Astrocyte (in vitro differentiated cells and primary cell): Measurements from ENCODE around the gene ST3GAL2. TPM values are rescaled to one million over a fixed set of nuclear protein-coding genes. Genes with fewer than 3 reads are reported as not detected.

Experiments used
- DNase-seq: peaks from one replicate; pipeline ENCODE4 v3.0.0-alpha.2; 2010; ENCODE audit warnings: low read depth
- FAIRE-seq: peaks from 2 replicates; lab custom pipeline; 2011; peaks lifted over from hg19 to GRCh38; lab: Jason Lieb, UNC
- H2AFZ ChIP-seq: 2 replicates; pipeline ENCODE4 v1.6.0; 2012; ENCODE audit warnings: low read depth, low read length, inconsistent platforms
- H3K27ac ChIP-seq: 2 replicates; pipeline ENCODE4 v1.5.1; 2011; ENCODE audit warnings: low read depth, low read length, inconsistent platforms
- H3K27me3 ChIP-seq: 2 replicates; pipeline ENCODE4 v1.6.0; 2011; ENCODE audit warnings: low read length, inconsistent platforms; ENCODE audit not compliant: insufficient read depth
- H3K36me3 ChIP-seq: 2 replicates; pipeline ENCODE4 v1.5.1; 2011; ENCODE audit warnings: low read length, inconsistent platforms; ENCODE audit not compliant: insufficient read depth
- H3K4me1 ChIP-seq: 2 replicates; pipeline ENCODE4 v1.5.1; 2011; ENCODE audit warnings: low read length, inconsistent platforms; ENCODE audit not compliant: insufficient read depth
- H3K4me2 ChIP-seq: 2 replicates; pipeline ENCODE4 v1.6.0; 2012; ENCODE audit warnings: low read length, inconsistent platforms
- H3K4me3 ChIP-seq: 2 replicates; pipeline ENCODE4 v1.5.1; 2011; ENCODE audit warnings: low read depth, mild to moderate bottlenecking, low read length, inconsistent platforms; ENCODE audit not compliant: insufficient read depth
- H3K79me2 ChIP-seq: 2 replicates; pipeline ENCODE4 v1.6.0; 2012; ENCODE audit warnings: mild to moderate bottlenecking, low read length, inconsistent platforms; ENCODE audit not compliant: insufficient read depth
- H3K9ac ChIP-seq: 2 replicates; pipeline ENCODE4 v1.6.0; 2012; ENCODE audit warnings: mild to moderate bottlenecking, low read length, inconsistent platforms
- H3K9me3 ChIP-seq: 2 replicates; pipeline ENCODE4 v1.5.1; 2012; ENCODE audit warnings: low read depth, mild to moderate bottlenecking, low read length, inconsistent platforms; ENCODE audit not compliant: insufficient read depth
- H4K20me1 ChIP-seq: 2 replicates; pipeline ENCODE4 v1.6.0; 2012; ENCODE audit warnings: low read length, inconsistent platforms; ENCODE audit not compliant: insufficient read depth
- H3K27ac Mint-ChIP-seq: one replicate; pipeline ENCODE4 v1.8.0; 2021; ENCODE audit warnings: mild to moderate bottlenecking, mixed read lengths; ENCODE audit not compliant: unreplicated experiment
- H3K27me3 Mint-ChIP-seq: one replicate; pipeline ENCODE4 v1.8.0; 2021; ENCODE audit warnings: low read depth, mixed read lengths; ENCODE audit not compliant: unreplicated experiment
- H3K36me3 Mint-ChIP-seq: one replicate; pipeline ENCODE4 v1.8.0; 2021; ENCODE audit warnings: low read depth, mixed read lengths; ENCODE audit not compliant: unreplicated experiment
- H3K4me1 Mint-ChIP-seq: one replicate; pipeline ENCODE4 v1.8.0; 2021; ENCODE audit warnings: low read depth, mixed read lengths; ENCODE audit not compliant: unreplicated experiment
- H3K4me3 Mint-ChIP-seq: one replicate; pipeline ENCODE4 v1.8.0; 2021; ENCODE audit warnings: mild to moderate bottlenecking, moderate library complexity, mixed read lengths; ENCODE audit not compliant: unreplicated experiment
- H3K9me3 Mint-ChIP-seq: one replicate; pipeline ENCODE4 v1.8.0; 2021; ENCODE audit warnings: mild to moderate bottlenecking, mixed read lengths; ENCODE audit not compliant: unreplicated experiment
- EZH2 ChIP-seq: IDR thresholded peaks from 2 replicates; pipeline ENCODE4 v1.6.1; 2012; ENCODE audit warnings: mild to moderate bottlenecking, low read length, inconsistent platforms; ENCODE audit not compliant: insufficient read depth
- total RNA-seq: library from RNA; stranded (reverse); gene quantifications from 2 replicates; pipeline ENCODE4 v1.2.1, GENCODE V29; 2021
- TF ChIP-seq, protein P1 (sequence below): IDR thresholded peaks from 2 replicates; pipeline ENCODE4 v1.5.1; 2011; ENCODE audit warnings: low read depth, mild to moderate bottlenecking, inconsistent platforms, low read length, moderate library complexity; ENCODE audit not compliant: insufficient read depth

Gene ST3GAL2
- total RNA-seq, 1 donor from 2014 or later: 108 TPM

DNA sequence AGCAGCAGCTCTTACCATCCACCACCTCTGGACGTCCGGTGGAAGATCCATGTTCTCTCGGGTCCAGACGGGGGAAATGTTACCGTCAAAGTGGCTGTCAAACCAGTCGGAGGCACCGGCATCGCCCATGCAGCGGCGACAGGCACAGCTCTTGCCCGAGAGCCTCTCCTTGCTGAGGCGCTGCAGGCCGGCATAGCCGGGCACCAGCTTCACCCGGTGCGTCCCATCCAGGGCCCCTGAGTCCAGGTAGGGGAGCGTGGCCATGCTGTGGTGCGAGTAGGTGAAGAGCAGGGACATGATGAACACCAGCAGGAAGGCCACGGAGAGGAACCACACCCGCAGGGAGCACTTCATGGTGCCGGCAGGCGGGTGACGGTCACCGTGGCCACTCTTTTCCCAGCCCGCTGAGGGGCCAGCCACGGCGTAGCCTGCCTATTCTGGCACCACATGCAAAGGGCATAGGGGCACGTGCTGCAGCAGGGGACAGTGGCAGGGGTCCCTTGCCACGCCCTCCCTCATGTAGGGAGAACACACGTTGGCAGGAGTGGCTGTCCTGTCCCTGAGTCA is 40.6 kb downstream of the ST3GAL2 start:
- Histone ChIP-seq H3K4me3 (no peak overlapping the region), H3K27ac (no peak overlapping the region), H3K79me2 (peaks cover 42% of the 10 kb centered on the region), H3K36me3 (no peaks in the 10 kb centered on the region), H3K4me2 (no peak overlapping the region), H4K20me1 (peaks cover 73% of the 10 kb centered on the region), H3K4me1 (no peaks in the 10 kb centered on the region), H3K9me3 (no peaks in the 10 kb centered on the region), H3K9ac (no peak overlapping the region), H3K27me3 (no peaks in the 10 kb centered on the region), H2AFZ (no peak overlapping the region)
- H3K9me3 Mint-ChIP-seq: no peaks in the 10 kb centered on the region
- DNase-seq (no peak), FAIRE-seq (no peak)
- H3K4me1 Mint-ChIP-seq: peaks cover 13% of the 10 kb centered on the region
- TF ChIP-seq, protein P1, sequence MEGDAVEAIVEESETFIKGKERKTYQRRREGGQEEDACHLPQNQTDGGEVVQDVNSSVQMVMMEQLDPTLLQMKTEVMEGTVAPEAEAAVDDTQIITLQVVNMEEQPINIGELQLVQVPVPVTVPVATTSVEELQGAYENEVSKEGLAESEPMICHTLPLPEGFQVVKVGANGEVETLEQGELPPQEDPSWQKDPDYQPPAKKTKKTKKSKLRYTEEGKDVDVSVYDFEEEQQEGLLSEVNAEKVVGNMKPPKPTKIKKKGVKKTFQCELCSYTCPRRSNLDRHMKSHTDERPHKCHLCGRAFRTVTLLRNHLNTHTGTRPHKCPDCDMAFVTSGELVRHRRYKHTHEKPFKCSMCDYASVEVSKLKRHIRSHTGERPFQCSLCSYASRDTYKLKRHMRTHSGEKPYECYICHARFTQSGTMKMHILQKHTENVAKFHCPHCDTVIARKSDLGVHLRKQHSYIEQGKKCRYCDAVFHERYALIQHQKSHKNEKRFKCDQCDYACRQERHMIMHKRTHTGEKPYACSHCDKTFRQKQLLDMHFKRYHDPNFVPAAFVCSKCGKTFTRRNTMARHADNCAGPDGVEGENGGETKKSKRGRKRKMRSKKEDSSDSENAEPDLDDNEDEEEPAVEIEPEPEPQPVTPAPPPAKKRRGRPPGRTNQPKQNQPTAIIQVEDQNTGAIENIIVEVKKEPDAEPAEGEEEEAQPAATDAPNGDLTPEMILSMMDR: no peak
- TF ChIP-seq EZH2: no peak
- H3K27ac Mint-ChIP-seq: no peak overlapping the region
- H3K4me3 Mint-ChIP-seq: no peak overlapping the region
- H3K27me3 Mint-ChIP-seq: no peaks in the 10 kb centered on the region
- H3K36me3 Mint-ChIP-seq: peaks cover 17% of the 10 kb centered on the region

DNA sequence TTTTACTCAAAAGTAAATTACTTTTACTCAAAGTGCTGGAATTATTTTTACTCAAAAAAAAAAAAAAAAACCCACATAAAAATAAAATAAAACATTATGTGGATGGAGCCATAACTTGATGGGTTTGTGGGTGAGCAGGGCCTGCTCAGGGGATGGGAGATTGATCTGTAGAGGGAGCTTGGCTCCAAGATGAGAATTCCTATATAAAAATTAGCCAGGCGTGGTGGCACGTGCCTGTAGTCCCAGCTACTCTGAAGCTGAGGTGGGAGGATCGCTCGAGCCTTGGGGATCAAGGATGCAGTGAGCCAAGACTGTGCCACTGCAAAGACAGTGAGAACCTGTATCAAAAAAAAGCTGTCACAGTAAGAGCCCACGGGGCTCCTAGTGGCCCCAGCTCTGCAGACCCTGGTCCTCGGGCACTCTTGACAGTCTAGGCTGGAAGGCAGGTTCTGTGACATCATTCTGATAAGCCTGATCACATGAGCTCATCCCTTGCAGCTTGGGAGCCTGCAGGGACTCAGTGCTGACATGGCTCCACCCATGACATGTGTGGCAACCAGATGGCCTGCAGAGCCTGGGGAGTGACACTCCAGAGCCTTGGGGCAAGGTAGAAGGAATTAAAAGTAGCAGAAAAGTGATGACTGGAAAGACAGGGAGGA is 42.5 kb downstream of the ST3GAL2 start:
- Histone ChIP-seq H2AFZ (no peak overlapping the region), H3K27ac (no peak overlapping the region), H3K4me1 (peaks cover 7% of the 10 kb centered on the region), H3K9ac (no peak overlapping the region), H3K4me3 (no peak overlapping the region), H4K20me1 (peaks cover 72% of the 10 kb centered on the region), H3K27me3 (no peaks in the 10 kb centered on the region), H3K9me3 (no peaks in the 10 kb centered on the region), H3K79me2 (peaks cover 30% of the 10 kb centered on the region), H3K4me2 (no peak overlapping the region), H3K36me3 (no peaks in the 10 kb centered on the region)
- DNase-seq: no peak
- H3K9me3 Mint-ChIP-seq: no peaks in the 10 kb centered on the region
- H3K4me3 Mint-ChIP-seq: no peak overlapping the region
- no peak for FAIRE-seq
- peaks cover 12% of the 10 kb centered on the region for H3K4me1 Mint-ChIP-seq
- H3K27me3 Mint-ChIP-seq: no peaks in the 10 kb centered on the region
- H3K27ac Mint-ChIP-seq: peak overlapping the region; percentile 41
- TF ChIP-seq, protein P1: no peak
- peaks cover 24% of the 10 kb centered on the region for H3K36me3 Mint-ChIP-seq

DNA sequence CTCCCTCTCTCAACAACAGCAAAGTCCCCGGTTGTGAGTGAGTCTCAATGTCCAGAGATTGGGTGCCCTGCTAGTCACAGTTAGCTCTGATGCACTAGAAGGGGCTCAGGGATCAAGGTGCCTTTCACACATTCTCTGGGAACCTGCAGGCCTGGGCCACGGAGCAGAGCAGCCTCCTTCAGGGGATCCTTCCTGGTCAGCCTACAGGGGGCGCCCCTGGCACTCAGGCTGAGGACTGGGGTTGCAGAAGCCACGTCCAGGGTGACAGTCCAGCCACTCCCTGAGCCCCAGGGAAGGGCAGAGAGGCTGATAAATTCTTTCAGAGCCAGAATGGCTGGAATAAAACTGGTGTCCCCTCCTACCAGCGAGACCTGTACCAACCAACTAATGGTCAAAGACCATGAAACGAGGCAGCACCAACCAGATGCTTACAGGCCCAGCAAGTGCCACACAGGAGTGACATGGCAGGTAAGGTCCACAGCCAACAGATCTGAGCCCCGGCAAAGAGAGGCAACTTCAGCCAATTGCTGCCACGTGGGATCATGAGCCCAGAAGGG is 43.5 kb downstream of the ST3GAL2 start:
- H3K27ac ChIP-seq: no peak overlapping the region
- no peaks in the 10 kb centered on the region for H3K9me3 ChIP-seq
- H3K9me3 Mint-ChIP-seq: no peaks in the 10 kb centered on the region
- no peak overlapping the region for H2AFZ ChIP-seq
- peaks cover 19% of the 10 kb centered on the region for H3K36me3 Mint-ChIP-seq
- H3K4me3 Mint-ChIP-seq: no peak overlapping the region
- H3K27ac Mint-ChIP-seq: no peak overlapping the region
- no peak for TF ChIP-seq EZH2
- TF ChIP-seq, protein P1: peak; percentile 58
- H3K27me3 Mint-ChIP-seq: no peaks in the 10 kb centered on the region
- H3K36me3 ChIP-seq: no peaks in the 10 kb centered on the region
- H3K4me1 ChIP-seq: peaks cover 7% of the 10 kb centered on the region
- FAIRE-seq (no peak), DNase-seq (no peak)
- H3K4me3 ChIP-seq: no peak overlapping the region
- H3K4me1 Mint-ChIP-seq: peaks cover 9% of the 10 kb centered on the region
- no peaks in the 10 kb centered on the region for H3K27me3 ChIP-seq
- no peak overlapping the region for H3K4me2 ChIP-seq
- peaks cover 21% of the 10 kb centered on the region for H3K79me2 ChIP-seq
- peaks cover 72% of the 10 kb centered on the region for H4K20me1 ChIP-seq
- H3K9ac ChIP-seq: no peak overlapping the region
